WTC11 (cell line): ENCODE results near the gene CARMIL3. TPM values are rescaled to one million over a fixed set of nuclear protein-coding genes. Genes with fewer than 3 reads are reported as not detected.

Experiments used
- ATAC-seq: fragments of 200-7000 bp; cut with Tn5 transposase; 2 replicates; pipeline ENCODE4 v1.10.0; 2021; ENCODE audit warnings: mild to moderate bottlenecking, moderate library complexity
- CTCF ChIA-PET: fragments of 300-600 bp; sonication (Branson Sonifier 250); formaldehyde crosslinking; loops from one replicate; lab custom pipeline; 2021; ENCODE audit warnings: antibody characterized with exemption; lab: Charles Lee
- POLR2A ChIA-PET: fragments of 350-600 bp; sonication (Branson Sonifier 250); formaldehyde crosslinking; loops from one replicate; lab custom pipeline; 2021; ENCODE audit warnings: antibody characterized with exemption; lab: Charles Lee
- DNase-seq: peaks from one replicate; pipeline ENCODE4 v3.0.0; 2021; ENCODE audit warnings: low spot score
- H3K27ac Mint-ChIP-seq: 2 replicates; pipeline ENCODE4 v1.8.0; 2021; ENCODE audit warnings: mixed read lengths
- H3K27me3 Mint-ChIP-seq: 2 replicates; pipeline ENCODE4 v1.8.0; 2021; ENCODE audit warnings: low read depth, mild to moderate bottlenecking, moderate library complexity, mixed read lengths
- H3K36me3 Mint-ChIP-seq: 2 replicates; pipeline ENCODE4 v1.8.0; 2021; ENCODE audit warnings: mixed read lengths
- H3K4me1 Mint-ChIP-seq: 2 replicates; pipeline ENCODE4 v1.8.0; 2022; ENCODE audit warnings: mixed read lengths
- H3K4me3 Mint-ChIP-seq: 2 replicates; pipeline ENCODE4 v1.8.0; 2021; ENCODE audit warnings: mild to moderate bottlenecking, moderate library complexity, mixed read lengths
- H3K9me3 Mint-ChIP-seq: 2 replicates; pipeline ENCODE4 v1.8.0; 2021; ENCODE audit warnings: mixed read lengths
- CREM ChIP-seq: sonication (generic); formaldehyde crosslinking; IDR thresholded peaks from 2 replicates; pipeline ENCODE4 v1.8.1; 2022; ENCODE audit warnings: mild to moderate bottlenecking, missing genetic modification reagents, moderate library complexity
- HMGA2 ChIP-seq: fragments of 250-450 bp; sonication (Bioruptor Pico); IDR thresholded peaks from 2 replicates; pipeline ENCODE4 v1.4.0; 2021; ENCODE audit warnings: mild to moderate bottlenecking, moderate library complexity
- IRF2 ChIP-seq: sonication (generic); formaldehyde crosslinking; IDR thresholded peaks from 2 replicates; pipeline ENCODE4 v1.8.0; 2022; ENCODE audit warnings: low read depth, missing genetic modification reagents, borderline replicate concordance
- JAZF1 ChIP-seq: fragments of 250-450 bp; sonication (Bioruptor Pico); IDR thresholded peaks from 2 replicates; pipeline ENCODE4 v1.9.0; 2021; ENCODE audit warnings: moderate library complexity, mild to moderate bottlenecking, inconsistent platforms
- KAT7 ChIP-seq: sonication (generic); formaldehyde crosslinking; IDR thresholded peaks from 2 replicates; pipeline ENCODE4 v1.8.1; 2023; ENCODE audit warnings: missing genetic modification reagents, mild to moderate bottlenecking, borderline replicate concordance
- MYBL2 ChIP-seq: sonication (generic); formaldehyde crosslinking; IDR thresholded peaks from 2 replicates; pipeline ENCODE4 v1.8.1; 2023; ENCODE audit warnings: mild to moderate bottlenecking, moderate library complexity, missing genetic modification reagents
- NFE2L1 ChIP-seq: sonication (generic); formaldehyde crosslinking; IDR thresholded peaks from 2 replicates; pipeline ENCODE4 v1.8.1; 2023; ENCODE audit warnings: missing genetic modification reagents
- NR1H2 ChIP-seq: sonication (generic); formaldehyde crosslinking; IDR thresholded peaks from 2 replicates; pipeline ENCODE4 v1.9.0; 2021; ENCODE audit warnings: mild to moderate bottlenecking, moderate library complexity, missing genetic modification reagents
- NR2C2 ChIP-seq: sonication (generic); formaldehyde crosslinking; IDR thresholded peaks from 2 replicates; pipeline ENCODE4 v1.8.0; 2022; ENCODE audit warnings: mild to moderate bottlenecking, missing genetic modification reagents
- PRRX2 ChIP-seq: fragments of 250-450 bp; sonication (Bioruptor Pico); IDR thresholded peaks from 2 replicates; pipeline ENCODE4 v1.8.0; 2021; ENCODE audit warnings: mild to moderate bottlenecking
- RELA ChIP-seq: sonication (generic); formaldehyde crosslinking; IDR thresholded peaks from 2 replicates; pipeline ENCODE4 v1.8.1; 2022; ENCODE audit warnings: missing genetic modification reagents, mild to moderate bottlenecking, borderline replicate concordance
- SMAD3 ChIP-seq: sonication (generic); formaldehyde crosslinking; IDR thresholded peaks from 2 replicates; pipeline ENCODE4 v1.8.0; 2022; ENCODE audit warnings: missing genetic modification reagents, mild to moderate bottlenecking, borderline replicate concordance
- TP53 ChIP-seq: sonication (generic); formaldehyde crosslinking; IDR thresholded peaks from 2 replicates; pipeline ENCODE4 v1.8.1; 2023; ENCODE audit warnings: mild to moderate bottlenecking, missing genetic modification reagents
- ZNF121 ChIP-seq: sonication (generic); formaldehyde crosslinking; IDR thresholded peaks from 2 replicates; pipeline ENCODE4 v1.8.0; 2023; ENCODE audit warnings: missing genetic modification reagents
- ZNF138 ChIP-seq: sonication (generic); formaldehyde crosslinking; conservative IDR thresholded peaks from 2 replicates; pipeline ENCODE4 v1.8.1; 2022; ENCODE audit warnings: mild to moderate bottlenecking, moderate library complexity, missing genetic modification reagents
- ZNF263 ChIP-seq: sonication (generic); formaldehyde crosslinking; IDR thresholded peaks from 2 replicates; pipeline ENCODE4 v1.8.1; 2022; ENCODE audit warnings: low read depth, mild to moderate bottlenecking, moderate library complexity, missing genetic modification reagents
- ZNF396 ChIP-seq: fragments of 250-450 bp; sonication (Bioruptor Pico); IDR thresholded peaks from 2 replicates; pipeline ENCODE4 v1.8.0; 2021; ENCODE audit warnings: mild to moderate bottlenecking, moderate library complexity, borderline replicate concordance
- ZNF416 ChIP-seq: fragments of 250-450 bp; sonication (Bioruptor Pico); IDR thresholded peaks from 2 replicates; pipeline ENCODE4 v1.9.0; 2021; ENCODE audit warnings: mild to moderate bottlenecking, inconsistent platforms
- ZNF671 ChIP-seq: fragments of 250-450 bp; sonication (Bioruptor Pico); IDR thresholded peaks from 2 replicates; pipeline ENCODE4 v1.8.0; 2021; ENCODE audit warnings: mild to moderate bottlenecking
- total RNA-seq: library from RNA; stranded (reverse); gene quantifications from 3 replicates; pipeline ENCODE4 v1.2.3, GENCODE V29; 2021
- TF ChIP-seq, protein P1 (sequence below): sonication (generic); formaldehyde crosslinking; IDR thresholded peaks from 2 replicates; pipeline ENCODE4 v1.8.1; 2022; ENCODE audit warnings: mild to moderate bottlenecking, missing genetic modification reagents, moderate library complexity, borderline replicate concordance
- TF ChIP-seq, protein P2 (sequence below): fragments of 250-450 bp; sonication (Bioruptor Pico); IDR thresholded peaks from 2 replicates; pipeline ENCODE4 v2.1.2; 2022; ENCODE audit warnings: mild to moderate bottlenecking, moderate library complexity
- TF ChIP-seq, protein P3 (sequence below): sonication (generic); formaldehyde crosslinking; IDR thresholded peaks from 2 replicates; pipeline ENCODE4 v1.8.1; 2022; ENCODE audit warnings: mild to moderate bottlenecking, moderate library complexity, missing genetic modification reagents
- TF ChIP-seq, protein P4 (sequence below): sonication (generic); formaldehyde crosslinking; IDR thresholded peaks from 2 replicates; pipeline ENCODE4 v1.8.0; 2022; ENCODE audit warnings: mild to moderate bottlenecking, missing genetic modification reagents
- TF ChIP-seq, protein P5 (sequence below): sonication (generic); formaldehyde crosslinking; IDR thresholded peaks from 2 replicates; pipeline ENCODE4 v1.8.1; 2023; ENCODE audit warnings: mild to moderate bottlenecking, moderate library complexity, missing genetic modification reagents

Gene CARMIL3
- total RNA-seq, 1 experiment from 2014 or later = 13.0 TPM

DNA sequence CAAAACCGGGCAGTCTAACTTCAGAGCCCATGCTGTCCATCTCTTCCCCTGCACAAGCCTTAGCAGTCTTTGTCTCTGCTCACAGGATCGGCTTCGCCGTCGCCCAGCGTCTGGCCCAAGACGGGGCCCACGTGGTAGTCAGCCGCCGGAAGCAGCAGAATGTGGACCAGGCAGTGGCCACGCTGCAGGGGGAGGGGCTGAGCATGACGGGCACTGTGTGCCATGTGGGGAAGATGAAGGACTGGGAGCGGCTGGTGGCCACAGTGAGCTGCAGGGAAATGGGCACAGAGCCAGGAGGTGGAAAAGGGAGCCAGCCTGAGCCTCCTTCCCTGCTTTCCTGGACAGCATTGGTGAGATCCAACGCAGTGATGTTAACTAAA is 14.2 kb upstream of the CARMIL3 start (continued):
- TF ChIP-seq IRF2 (CRISPR knock-in tag) = no peak
- TF ChIP-seq, protein P1, sequence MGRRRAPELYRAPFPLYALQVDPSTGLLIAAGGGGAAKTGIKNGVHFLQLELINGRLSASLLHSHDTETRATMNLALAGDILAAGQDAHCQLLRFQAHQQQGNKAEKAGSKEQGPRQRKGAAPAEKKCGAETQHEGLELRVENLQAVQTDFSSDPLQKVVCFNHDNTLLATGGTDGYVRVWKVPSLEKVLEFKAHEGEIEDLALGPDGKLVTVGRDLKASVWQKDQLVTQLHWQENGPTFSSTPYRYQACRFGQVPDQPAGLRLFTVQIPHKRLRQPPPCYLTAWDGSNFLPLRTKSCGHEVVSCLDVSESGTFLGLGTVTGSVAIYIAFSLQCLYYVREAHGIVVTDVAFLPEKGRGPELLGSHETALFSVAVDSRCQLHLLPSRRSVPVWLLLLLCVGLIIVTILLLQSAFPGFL = no peak
- no peak for TF ChIP-seq ZNF138 (CRISPR knock-in tag)
- TF ChIP-seq NR2C2 (CRISPR knock-in tag) = no peak
- TF ChIP-seq, protein P2, sequence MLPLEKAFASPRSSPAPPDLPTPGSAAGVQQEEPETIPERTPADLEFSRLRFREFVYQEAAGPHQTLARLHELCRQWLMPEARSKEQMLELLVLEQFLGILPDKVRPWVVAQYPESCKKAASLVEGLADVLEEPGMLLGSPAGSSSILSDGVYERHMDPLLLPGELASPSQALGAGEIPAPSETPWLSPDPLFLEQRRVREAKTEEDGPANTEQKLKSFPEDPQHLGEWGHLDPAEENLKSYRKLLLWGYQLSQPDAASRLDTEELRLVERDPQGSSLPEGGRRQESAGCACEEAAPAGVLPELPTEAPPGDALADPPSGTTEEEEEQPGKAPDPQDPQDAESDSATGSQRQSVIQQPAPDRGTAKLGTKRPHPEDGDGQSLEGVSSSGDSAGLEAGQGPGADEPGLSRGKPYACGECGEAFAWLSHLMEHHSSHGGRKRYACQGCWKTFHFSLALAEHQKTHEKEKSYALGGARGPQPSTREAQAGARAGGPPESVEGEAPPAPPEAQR (CRISPR knock-in tag) = no peak
- TF ChIP-seq CREM = no peak
- no peak for TF ChIP-seq NR1H2 (CRISPR knock-in tag)

DNA sequence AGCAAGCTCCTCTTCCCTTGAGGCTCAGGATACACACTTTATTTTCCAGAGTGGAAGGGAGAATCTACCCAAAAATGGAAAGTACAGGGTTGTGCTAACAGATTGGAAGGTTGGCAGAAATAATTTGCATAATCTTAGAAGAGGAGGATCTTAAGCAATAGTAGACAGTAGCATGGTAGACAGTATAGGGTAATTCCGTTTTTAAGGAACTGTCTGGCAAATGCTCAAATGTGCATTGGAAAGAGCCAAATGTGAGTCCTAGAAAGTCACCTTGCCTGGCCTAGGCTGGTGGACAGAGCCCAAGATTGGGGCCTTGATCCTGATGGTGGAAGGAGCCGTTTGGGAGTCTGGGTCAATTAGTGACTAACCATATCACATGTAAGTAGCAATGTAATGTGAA is 13.1 kb upstream of the CARMIL3 start:
- Mint-ChIP-seq H3K27me3 (peaks cover 23% of the 10 kb centered on the region), H3K4me3 (no peak overlapping the region), H3K4me1 (peaks cover 12% of the 10 kb centered on the region), H3K36me3 (no peaks in the 10 kb centered on the region), H3K9me3 (peaks cover 3% of the 10 kb centered on the region; the same call in 1 of the 2 replicates), H3K27ac (no peak overlapping the region)
- DNase-seq (no peak), ATAC-seq (no peak)
- TF ChIP-seq ZNF263 (CRISPR knock-in tag) = no peak
- TF ChIP-seq TP53 = no peak
- TF ChIP-seq ZNF416 (CRISPR knock-in tag) = no peak
- no peak for TF ChIP-seq RELA (CRISPR knock-in tag)
- TF ChIP-seq ZNF396 (CRISPR knock-in tag) = no peak
- POLR2A ChIA-PET = no interaction called here
- CTCF ChIA-PET = interaction anchor here (0.7 to 1.2 kb wide), 2 partner anchors 14 to 407 kb away, joined by 3 read pairs; partner anchors contain the start of gene CARMIL3

DNA sequence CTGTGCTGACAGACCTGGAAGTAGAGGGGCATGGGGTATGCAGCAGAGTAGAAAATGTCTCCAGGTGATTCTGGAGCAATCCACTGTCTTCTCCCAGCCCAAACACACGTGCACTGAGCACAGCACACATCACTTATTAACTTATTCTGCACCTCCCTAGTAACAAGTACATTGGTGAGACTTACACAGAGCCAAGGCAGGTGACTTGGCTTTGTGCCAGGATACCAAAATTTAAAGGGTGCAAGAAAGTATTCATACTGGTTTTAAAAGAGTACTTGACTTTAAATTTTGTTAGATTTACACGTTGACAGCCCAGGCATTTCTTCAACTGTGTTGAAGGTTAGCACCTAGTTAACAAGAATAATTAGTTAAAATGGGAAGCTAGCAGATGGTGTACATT is 11.1 kb upstream of the CARMIL3 start:
- TF ChIP-seq, protein P2 (CRISPR knock-in tag) = no peak
- no peak for TF ChIP-seq KAT7
- no peak for TF ChIP-seq RELA (CRISPR knock-in tag)
- TF ChIP-seq PRRX2 (CRISPR knock-in tag) = no peak
- no peak for TF ChIP-seq ZNF416 (CRISPR knock-in tag)
- DNase-seq (no peak), ATAC-seq (no peak)
- POLR2A ChIA-PET = no interaction called here
- Mint-ChIP-seq H3K27ac (no peak overlapping the region), H3K4me3 (no peak overlapping the region), H3K36me3 (no peaks in the 10 kb centered on the region), H3K9me3 (peaks cover 3% of the 10 kb centered on the region; the same call in 1 of the 2 replicates), H3K27me3 (peaks cover 28% of the 10 kb centered on the region), H3K4me1 (peaks cover 9% of the 10 kb centered on the region)
- CTCF ChIA-PET = interaction anchor here (1.4 kb wide), 1 partner anchor 52 kb away, joined by 3 read pairs; the partner anchor contains the start of gene DHRS4L2

DNA sequence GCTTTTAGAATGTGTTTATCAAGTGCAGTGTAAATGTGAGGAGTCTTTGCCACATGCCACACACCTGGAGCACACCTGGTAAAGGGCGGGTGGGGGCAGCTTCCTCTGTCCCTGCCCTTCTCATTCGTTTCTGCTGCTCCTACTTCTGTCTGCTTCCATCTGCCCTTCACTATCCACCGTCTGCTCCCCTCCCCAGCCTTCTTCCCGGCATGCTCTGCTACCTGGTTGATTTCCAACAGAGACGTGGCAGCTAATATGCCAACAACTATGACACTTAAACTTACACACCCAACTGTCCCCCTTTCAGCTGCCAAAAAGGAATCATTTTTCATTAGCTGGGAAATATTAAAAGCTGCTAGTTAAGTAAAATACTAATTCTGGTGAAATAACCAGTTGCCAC is 9.1 kb upstream of the CARMIL3 start:
- POLR2A ChIA-PET = no interaction called here
- no peak for TF ChIP-seq ZNF121
- TF ChIP-seq RELA (CRISPR knock-in tag) = no peak
- TF ChIP-seq, protein P3, sequence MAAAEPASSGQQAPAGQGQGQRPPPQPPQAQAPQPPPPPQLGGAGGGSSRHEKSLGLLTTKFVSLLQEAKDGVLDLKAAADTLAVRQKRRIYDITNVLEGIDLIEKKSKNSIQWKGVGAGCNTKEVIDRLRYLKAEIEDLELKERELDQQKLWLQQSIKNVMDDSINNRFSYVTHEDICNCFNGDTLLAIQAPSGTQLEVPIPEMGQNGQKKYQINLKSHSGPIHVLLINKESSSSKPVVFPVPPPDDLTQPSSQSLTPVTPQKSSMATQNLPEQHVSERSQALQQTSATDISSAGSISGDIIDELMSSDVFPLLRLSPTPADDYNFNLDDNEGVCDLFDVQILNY (CRISPR knock-in tag) = no peak
- TF ChIP-seq, protein P4, sequence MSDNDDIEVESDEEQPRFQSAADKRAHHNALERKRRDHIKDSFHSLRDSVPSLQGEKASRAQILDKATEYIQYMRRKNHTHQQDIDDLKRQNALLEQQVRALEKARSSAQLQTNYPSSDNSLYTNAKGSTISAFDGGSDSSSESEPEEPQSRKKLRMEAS (CRISPR knock-in tag) = no peak
- no peak for TF ChIP-seq KAT7
- no peak for TF ChIP-seq ZNF671 (CRISPR knock-in tag)
- TF ChIP-seq HMGA2 (CRISPR knock-in tag) = no peak
- no peak for TF ChIP-seq JAZF1 (CRISPR knock-in tag)
- TF ChIP-seq SMAD3 (CRISPR knock-in tag) = no peak
- TF ChIP-seq MYBL2 = no peak
- no peak for TF ChIP-seq NFE2L1 (CRISPR knock-in tag)
- TF ChIP-seq, protein P5, sequence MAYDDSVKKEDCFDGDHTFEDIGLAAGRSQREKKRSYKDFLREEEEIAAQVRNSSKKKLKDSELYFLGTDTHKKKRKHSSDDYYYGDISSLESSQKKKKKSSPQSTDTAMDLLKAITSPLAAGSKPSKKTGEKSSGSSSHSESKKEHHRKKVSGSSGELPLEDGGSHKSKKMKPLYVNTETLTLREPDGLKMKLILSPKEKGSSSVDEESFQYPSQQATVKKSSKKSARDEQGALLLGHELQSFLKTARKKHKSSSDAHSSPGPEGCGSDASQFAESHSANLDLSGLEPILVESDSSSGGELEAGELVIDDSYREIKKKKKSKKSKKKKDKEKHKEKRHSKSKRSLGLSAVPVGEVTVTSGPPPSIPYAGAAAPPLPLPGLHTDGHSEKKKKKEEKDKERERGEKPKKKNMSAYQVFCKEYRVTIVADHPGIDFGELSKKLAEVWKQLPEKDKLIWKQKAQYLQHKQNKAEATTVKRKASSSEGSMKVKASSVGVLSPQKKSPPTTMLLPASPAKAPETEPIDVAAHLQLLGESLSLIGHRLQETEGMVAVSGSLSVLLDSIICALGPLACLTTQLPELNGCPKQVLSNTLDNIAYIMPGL = no peak

More for the DNA sequence above, 9.1 kb upstream of the CARMIL3 start:
- peaks cover 35% of the 10 kb centered on the region for H3K27me3 Mint-ChIP-seq
- H3K36me3 Mint-ChIP-seq = no peaks in the 10 kb centered on the region
- no peak overlapping the region for H3K27ac Mint-ChIP-seq
- ATAC-seq = no peak
- H3K4me3 Mint-ChIP-seq = no peak overlapping the region
- DNase-seq = no peak
- CTCF ChIA-PET = interaction anchor here (1.0 to 1.3 kb wide), 2 partner anchors 16 to 118 kb away, joined by 3 to 4 read pairs; partner anchors contain the start of gene IRF9
- peaks cover 3% of the 10 kb centered on the region; the same call in 1 of the 2 replicates for H3K9me3 Mint-ChIP-seq
- H3K4me1 Mint-ChIP-seq = no peaks in the 10 kb centered on the region; the same call in 1 of the 2 replicates
